Measurements from ENCODE around the gene PLCXD1.

PLCXD1 gene

DNA sequence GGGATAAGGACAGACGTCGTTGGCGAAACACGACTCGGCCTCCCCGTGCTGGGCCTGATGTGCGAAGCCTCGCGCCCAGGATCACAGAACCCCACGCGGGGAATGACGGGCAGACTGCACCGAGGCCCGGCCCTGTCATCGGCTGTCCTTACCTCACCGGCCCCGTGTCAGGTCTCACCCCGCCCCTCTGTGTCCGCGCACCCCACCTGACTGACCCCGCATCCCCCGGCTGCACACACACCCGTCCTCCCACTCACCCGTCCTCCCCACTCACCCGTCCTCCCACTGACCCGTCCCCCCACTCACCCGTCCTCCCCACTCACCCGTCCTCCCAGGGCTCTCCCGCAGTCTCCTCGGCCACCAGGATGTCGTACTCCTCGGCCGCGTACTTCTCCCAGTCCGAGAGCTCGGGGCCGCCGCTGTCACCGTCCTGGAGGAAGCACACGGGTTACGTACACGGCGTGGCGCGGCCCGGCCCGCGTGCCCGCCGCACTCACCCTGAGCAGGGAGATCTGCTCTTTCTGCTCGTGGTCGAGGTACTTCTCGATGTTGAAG is 57.2 kb downstream of the PLCXD1 start (continued):
- TF ChIP-seq BACH2 (CRISPR knock-in tag; IDR thresholded peaks at IDR 0.05; ENCODE audit: borderline replicate concordance): no peak
- TF ChIP-seq TCF4 (CRISPR knock-in tag; IDR thresholded peaks at IDR 0.05; ENCODE audit: borderline replicate concordance): no peak
- TF ChIP-seq TOX (CRISPR knock-in tag; IDR thresholded peaks at IDR 0.05; ENCODE audit: borderline replicate concordance): no peak
- TF ChIP-seq CSDC2 (CRISPR knock-in tag; IDR thresholded peaks at IDR 0.05): no peak
- no peak for TF ChIP-seq RARB (CRISPR knock-in tag; IDR thresholded peaks at IDR 0.05)
- TF ChIP-seq OSR1 (CRISPR knock-in tag; IDR thresholded peaks at IDR 0.05): no peak

DNA sequence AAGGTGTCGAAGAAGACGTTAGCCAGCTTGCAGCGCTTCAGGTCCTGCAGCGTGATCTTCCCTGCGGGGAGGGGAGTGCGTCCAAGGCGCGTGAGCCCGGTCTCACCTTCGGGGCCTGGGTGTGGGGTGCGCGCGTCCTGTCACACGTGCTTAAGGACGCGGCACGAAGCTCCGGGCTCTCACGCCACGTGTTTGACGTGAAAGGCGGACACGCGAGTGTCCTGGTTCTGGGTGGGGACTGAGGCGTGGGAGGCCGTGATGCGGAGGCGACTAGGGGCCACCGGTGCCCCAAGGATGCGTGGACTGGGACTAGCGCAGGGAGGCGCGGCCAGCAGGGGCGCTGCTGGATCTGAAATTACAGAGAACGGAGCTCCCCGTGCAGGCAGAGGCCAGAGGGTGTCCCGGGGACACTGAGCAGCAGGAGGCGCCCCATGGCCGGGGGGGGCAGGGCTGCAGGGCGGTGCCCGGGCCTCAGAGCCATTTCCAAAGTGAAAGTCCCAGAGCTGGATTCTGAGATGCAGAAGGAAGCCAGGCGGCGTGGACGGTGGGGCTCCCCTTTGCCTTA is 57.7 kb downstream of the PLCXD1 start:
- no peak for TF ChIP-seq SNAI2 (CRISPR knock-in tag; IDR thresholded peaks at IDR 0.05)
- no peak for TF ChIP-seq ZNF565 (CRISPR knock-in tag; conservative IDR thresholded peaks at IDR 0.05; ENCODE audit: low read depth)
- TF ChIP-seq CSDC2 (CRISPR knock-in tag; IDR thresholded peaks at IDR 0.05): no peak
- no peak for TF ChIP-seq ZFP3 (CRISPR knock-in tag; IDR thresholded peaks at IDR 0.05)
- no peak for TF ChIP-seq CREB5 (CRISPR knock-in tag; IDR thresholded peaks at IDR 0.05; ENCODE audit: low read depth)
- no peak for TF ChIP-seq GLIS3 (CRISPR knock-in tag; IDR thresholded peaks at IDR 0.05)
- no peak for TF ChIP-seq ZNF8 (CRISPR knock-in tag; IDR thresholded peaks at IDR 0.05)
- no peak for TF ChIP-seq ARNTL (CRISPR knock-in tag; IDR thresholded peaks at IDR 0.05; ENCODE audit: borderline replicate concordance, low read depth)
- ATAC-seq: no peak

DNA sequence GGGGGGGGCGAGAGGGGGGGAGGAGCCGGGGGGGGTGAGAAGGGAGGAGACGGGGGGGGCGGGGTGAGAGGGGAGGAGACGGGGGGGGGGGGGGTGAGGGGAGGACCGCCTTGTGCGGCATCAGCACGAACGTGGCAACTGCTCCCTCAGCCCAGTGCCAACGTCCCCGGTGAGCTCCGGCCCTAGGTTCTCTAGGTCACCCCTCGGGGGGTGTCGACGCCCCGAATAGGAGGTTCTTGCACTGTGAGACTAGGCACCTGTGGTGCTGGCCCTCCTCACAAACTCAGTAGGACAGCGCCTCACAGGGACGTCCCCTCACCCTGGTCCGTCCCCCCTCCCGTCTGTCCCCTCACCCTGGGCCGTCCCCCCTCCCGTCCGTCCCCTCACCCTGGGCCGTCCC is 58.9 kb downstream of the PLCXD1 start:
- no peak for ATAC-seq
- TF ChIP-seq ZC3H10 (CRISPR knock-in tag; IDR thresholded peaks at IDR 0.05) (no peak), PATZ1 (CRISPR knock-in tag; IDR thresholded peaks at IDR 0.05; ENCODE audit: borderline replicate concordance) (no peak), ESRRG (CRISPR knock-in tag; IDR thresholded peaks at IDR 0.05) (no peak), ZFP3 (CRISPR knock-in tag; IDR thresholded peaks at IDR 0.05) (no peak), ISL1 (CRISPR knock-in tag; IDR thresholded peaks at IDR 0.05) (no peak), GLIS3 (CRISPR knock-in tag; IDR thresholded peaks at IDR 0.05) (no peak), ARNTL (CRISPR knock-in tag; IDR thresholded peaks at IDR 0.05; ENCODE audit: borderline replicate concordance, low read depth) (no peak)

GRCh38 chrX:340641-341423 is 59.7 kb downstream of the PLCXD1 start:
- ATAC-seq: no peak
- no peak for TF ChIP-seq CREB5 (CRISPR knock-in tag; IDR thresholded peaks at IDR 0.05; ENCODE audit: low read depth)
- TF ChIP-seq PPARA (CRISPR knock-in tag; IDR thresholded peaks at IDR 0.05; ENCODE audit: borderline replicate concordance): no peak
- TF ChIP-seq TOX (CRISPR knock-in tag; IDR thresholded peaks at IDR 0.05; ENCODE audit: borderline replicate concordance): no peak

DNA sequence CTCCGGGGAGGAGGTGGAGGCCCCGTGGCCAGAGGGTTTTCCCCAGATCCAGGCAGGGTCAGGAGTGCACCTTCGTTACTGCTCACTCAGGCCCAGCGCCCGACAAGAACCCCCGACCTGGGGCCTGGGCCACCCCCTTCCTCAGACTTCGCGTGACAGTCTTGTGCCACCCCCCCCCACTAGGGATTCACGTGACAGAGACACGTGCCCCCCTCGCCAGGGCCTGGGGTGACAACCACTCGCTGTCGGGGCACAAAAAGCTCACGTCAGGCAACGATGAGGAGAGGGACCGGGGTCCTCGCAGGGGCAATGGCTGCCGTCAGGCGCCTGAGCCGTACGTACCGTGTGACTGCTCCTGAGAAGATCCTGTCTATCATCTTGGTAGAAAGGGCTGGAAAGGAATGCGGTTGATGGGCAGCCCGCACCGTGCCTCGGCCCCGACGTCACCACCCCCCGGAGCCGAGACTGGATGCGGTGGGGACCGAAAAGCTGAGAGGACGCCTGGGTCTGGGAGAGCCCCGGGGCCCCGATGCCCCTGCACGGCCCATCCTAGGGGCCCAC is 60.4 kb downstream of the PLCXD1 start:
- TF ChIP-seq ZC3H10 (CRISPR knock-in tag; IDR thresholded peaks at IDR 0.05) (no peak), PATZ1 (CRISPR knock-in tag; IDR thresholded peaks at IDR 0.05; ENCODE audit: borderline replicate concordance) (no peak)
- no peak for ATAC-seq
